Measurements from ENCODE around the gene EFHD2.

Gene EFHD2

GRCh38 chr1:15452216-15452615 is 42.5 kb downstream of the EFHD2 start:
- Histone ChIP-seq H3K36me3 (ENCODE audit: control insufficient read depth, insufficient read depth, low read length) (no peaks in the 10 kb centered on the region), H3K4me3 (replicated peaks; ENCODE audit: low read depth, low read length) (no peak overlapping the region), H3K27me3 (replicated peaks; ENCODE audit: control insufficient read depth, insufficient read depth, low read length) (no peaks in the 10 kb centered on the region)
- TF ChIP-seq, protein P1, sequence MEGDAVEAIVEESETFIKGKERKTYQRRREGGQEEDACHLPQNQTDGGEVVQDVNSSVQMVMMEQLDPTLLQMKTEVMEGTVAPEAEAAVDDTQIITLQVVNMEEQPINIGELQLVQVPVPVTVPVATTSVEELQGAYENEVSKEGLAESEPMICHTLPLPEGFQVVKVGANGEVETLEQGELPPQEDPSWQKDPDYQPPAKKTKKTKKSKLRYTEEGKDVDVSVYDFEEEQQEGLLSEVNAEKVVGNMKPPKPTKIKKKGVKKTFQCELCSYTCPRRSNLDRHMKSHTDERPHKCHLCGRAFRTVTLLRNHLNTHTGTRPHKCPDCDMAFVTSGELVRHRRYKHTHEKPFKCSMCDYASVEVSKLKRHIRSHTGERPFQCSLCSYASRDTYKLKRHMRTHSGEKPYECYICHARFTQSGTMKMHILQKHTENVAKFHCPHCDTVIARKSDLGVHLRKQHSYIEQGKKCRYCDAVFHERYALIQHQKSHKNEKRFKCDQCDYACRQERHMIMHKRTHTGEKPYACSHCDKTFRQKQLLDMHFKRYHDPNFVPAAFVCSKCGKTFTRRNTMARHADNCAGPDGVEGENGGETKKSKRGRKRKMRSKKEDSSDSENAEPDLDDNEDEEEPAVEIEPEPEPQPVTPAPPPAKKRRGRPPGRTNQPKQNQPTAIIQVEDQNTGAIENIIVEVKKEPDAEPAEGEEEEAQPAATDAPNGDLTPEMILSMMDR (IDR thresholded peaks at IDR 0.05; ENCODE audit: insufficient read depth, low read length, poor library complexity, severe bottlenecking) = no peak
- DNase-seq (ENCODE audit: extremely low read depth, insufficient read length) = no peak

DNA sequence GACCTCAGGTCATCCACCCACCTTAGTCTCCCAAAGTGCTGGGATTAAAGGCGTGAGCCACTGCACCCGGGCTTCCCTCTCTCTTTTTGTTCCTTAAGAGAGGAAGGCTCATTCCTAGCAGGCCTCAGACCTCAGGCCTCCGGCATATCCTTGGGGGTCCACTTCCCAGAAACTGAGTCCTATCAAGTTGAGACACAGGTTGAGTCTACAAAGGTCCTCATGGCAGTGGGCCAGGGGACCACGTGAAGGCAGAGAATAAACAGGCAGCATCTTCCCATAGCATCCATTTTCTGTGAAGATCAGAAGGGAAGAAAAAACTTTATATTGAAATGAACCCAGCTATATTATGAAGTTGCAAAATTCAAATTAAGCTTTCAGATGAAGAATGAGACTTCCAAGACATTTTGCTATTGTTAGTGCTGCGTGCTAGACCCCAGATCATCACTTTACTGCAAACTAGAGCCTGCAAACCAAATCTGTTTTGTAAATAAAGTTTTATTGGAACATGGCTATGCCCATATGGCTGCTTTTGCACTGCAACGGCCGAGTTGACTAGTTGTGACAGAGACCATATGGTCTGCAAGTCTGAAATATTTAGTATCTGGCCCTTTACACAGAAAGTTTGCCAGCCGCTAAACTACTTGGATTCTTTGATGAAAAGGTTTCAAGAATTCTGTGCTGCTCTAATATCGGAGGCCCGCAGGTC is 43.3 kb downstream of the EFHD2 start:
- no peak for DNase-seq (ENCODE audit: extremely low read depth, insufficient read length)
- Histone ChIP-seq H3K36me3 (ENCODE audit: control insufficient read depth, insufficient read depth, low read length) (no peaks in the 10 kb centered on the region), H3K4me3 (replicated peaks; ENCODE audit: low read depth, low read length) (no peak overlapping the region), H3K27me3 (replicated peaks; ENCODE audit: control insufficient read depth, insufficient read depth, low read length) (no peaks in the 10 kb centered on the region)
- TF ChIP-seq, protein P1 (IDR thresholded peaks at IDR 0.05; ENCODE audit: insufficient read depth, low read length, poor library complexity, severe bottlenecking) = no peak

DNA sequence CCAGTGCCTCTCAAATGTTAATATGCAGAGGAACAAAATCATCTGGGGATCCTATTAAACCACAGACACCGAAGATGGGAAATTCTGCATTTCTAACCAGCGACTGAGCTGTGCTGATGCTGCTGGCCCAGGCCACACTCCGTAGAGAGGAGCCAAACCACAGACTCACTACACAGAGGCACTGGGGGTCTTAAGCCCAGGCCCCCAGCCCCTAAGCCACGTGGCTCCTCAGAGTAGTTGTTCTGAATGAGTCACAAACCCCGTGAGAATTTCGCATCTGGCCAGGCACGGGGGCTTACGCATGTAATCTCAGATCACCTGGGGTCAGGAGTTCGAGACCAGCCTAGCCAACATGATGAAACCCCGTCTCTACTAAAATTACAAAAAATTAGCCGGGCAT is 44.0 kb downstream of the EFHD2 start:
- no peaks in the 10 kb centered on the region for H3K27me3 ChIP-seq (replicated peaks; ENCODE audit: control insufficient read depth, insufficient read depth, low read length)
- no peak overlapping the region for H3K4me3 ChIP-seq (replicated peaks; ENCODE audit: low read depth, low read length)
- no peaks in the 10 kb centered on the region for H3K36me3 ChIP-seq (ENCODE audit: control insufficient read depth, insufficient read depth, low read length)
- TF ChIP-seq, protein P1 (IDR thresholded peaks at IDR 0.05; ENCODE audit: insufficient read depth, low read length, poor library complexity, severe bottlenecking) = no peak
- no peak for DNase-seq (ENCODE audit: extremely low read depth, insufficient read length)

DNA sequence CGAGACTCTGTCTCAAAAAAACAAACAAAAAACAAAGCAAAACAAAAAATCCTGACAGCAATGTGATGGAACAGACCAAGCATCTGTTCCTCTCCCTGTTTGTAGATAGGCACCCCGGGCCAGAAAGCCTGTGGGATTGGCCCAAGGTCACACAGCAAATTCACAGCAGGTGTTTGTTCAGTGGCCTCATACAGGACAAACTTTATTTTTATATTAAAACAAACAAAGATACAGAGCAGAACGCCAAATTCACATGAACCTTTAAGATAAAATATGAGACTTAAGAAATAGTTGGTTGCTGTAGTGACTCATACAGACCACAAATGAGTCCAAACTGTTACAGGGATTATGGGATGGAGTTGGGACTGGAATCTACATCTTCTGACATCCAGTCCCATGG is 44.6 kb downstream of the EFHD2 start:
- H3K27me3 ChIP-seq (replicated peaks; ENCODE audit: control insufficient read depth, insufficient read depth, low read length) = no peaks in the 10 kb centered on the region
- H3K4me3 ChIP-seq (replicated peaks; ENCODE audit: low read depth, low read length) = no peak overlapping the region
- TF ChIP-seq, protein P1 (IDR thresholded peaks at IDR 0.05; ENCODE audit: insufficient read depth, low read length, poor library complexity, severe bottlenecking) = no peak
- no peak for DNase-seq (ENCODE audit: extremely low read depth, insufficient read length)
- no peaks in the 10 kb centered on the region for H3K36me3 ChIP-seq (ENCODE audit: control insufficient read depth, insufficient read depth, low read length)

DNA sequence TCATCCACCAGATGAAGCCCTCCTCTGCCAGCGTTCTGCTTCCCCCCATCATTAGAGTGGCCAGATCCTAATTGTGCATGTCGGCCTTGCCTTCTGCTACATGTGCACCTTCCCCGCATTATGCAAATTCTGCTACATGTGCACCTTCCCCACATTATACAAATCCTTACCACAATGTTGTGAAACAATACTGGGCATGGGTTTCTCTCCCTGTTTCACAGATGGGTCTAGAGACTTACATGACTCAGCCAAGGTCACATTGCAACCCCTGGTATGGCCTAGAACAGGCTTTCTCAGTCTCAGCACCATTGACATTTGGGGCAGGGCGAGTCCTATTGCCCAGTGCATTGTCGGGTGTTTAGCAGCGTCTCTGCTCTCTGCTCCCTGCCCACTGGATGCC is 45.8 kb downstream of the EFHD2 start:
- Histone ChIP-seq H3K4me3 (replicated peaks; ENCODE audit: low read depth, low read length) (no peak overlapping the region), H3K36me3 (ENCODE audit: control insufficient read depth, insufficient read depth, low read length) (no peaks in the 10 kb centered on the region), H3K27me3 (replicated peaks; ENCODE audit: control insufficient read depth, insufficient read depth, low read length) (no peaks in the 10 kb centered on the region)
- DNase-seq (ENCODE audit: extremely low read depth, insufficient read length) = no peak
- TF ChIP-seq, protein P1 (IDR thresholded peaks at IDR 0.05; ENCODE audit: insufficient read depth, low read length, poor library complexity, severe bottlenecking) = no peak
